H9 (cell line): ENCODE results near the gene MXRA5. TPM values are rescaled to one million over a fixed set of nuclear protein-coding genes. Genes with fewer than 3 reads are reported as not detected.
"Not testable (repeated sequence)": the region's sequence is repeated elsewhere in the genome, so short reads cannot be mapped to it uniquely, and the experiment has no call there.

ENCODE experiments used
- DNase-seq: peaks from one replicate; pipeline ENCODE4 v3.0.0-alpha.2; 2017
- H2AFZ ChIP-seq: one replicate; pipeline ENCODE4 v1.6.1; 2013; ENCODE audit warnings: mild to moderate bottlenecking, low read length, control low read depth, moderate library complexity
- H2AK5ac ChIP-seq: 2 replicates; pipeline ENCODE4 v1.6.1; 2013; ENCODE audit warnings: low read length, control low read depth, mixed read lengths; ENCODE audit not compliant: insufficient read length
- H2BK120ac ChIP-seq: one replicate; pipeline ENCODE4 v1.6.1; 2013; ENCODE audit warnings: low read depth, mild to moderate bottlenecking, low read length, control low read depth, inconsistent platforms; ENCODE audit not compliant: poor library complexity, severe bottlenecking
- H2BK12ac ChIP-seq: 2 replicates; pipeline ENCODE4 v1.6.1; 2013; ENCODE audit warnings: low read length, control low read depth, mixed read lengths, low read depth; ENCODE audit not compliant: insufficient read length
- H2BK15ac ChIP-seq: 2 replicates; pipeline ENCODE4 v1.6.1; 2013; ENCODE audit warnings: low read depth, low read length, control low read depth
- H2BK20ac ChIP-seq: one replicate; pipeline ENCODE4 v1.6.1; 2013; ENCODE audit warnings: low read depth, mild to moderate bottlenecking, low read length, control low read depth, inconsistent platforms; ENCODE audit not compliant: poor library complexity, severe bottlenecking
- H2BK5ac ChIP-seq: 2 replicates; pipeline ENCODE4 v1.6.1; 2013; ENCODE audit warnings: low read length, control low read depth, mixed read lengths; ENCODE audit not compliant: insufficient read length
- H3K14ac ChIP-seq: 2 replicates; pipeline ENCODE4 v1.6.1; 2013; ENCODE audit warnings: low read length, control low read depth; ENCODE audit not compliant: insufficient read depth
- H3K18ac ChIP-seq: 2 replicates; pipeline ENCODE4 v1.6.1; 2013; ENCODE audit warnings: low read depth, mild to moderate bottlenecking, mixed read lengths, low read length, control low read depth; ENCODE audit not compliant: insufficient read length
- H3K23ac ChIP-seq: 2 replicates; pipeline ENCODE4 v1.6.1; 2013; ENCODE audit warnings: low read length, control low read depth, mixed read lengths, low read depth; ENCODE audit not compliant: insufficient read length
- H3K23me2 ChIP-seq: 2 replicates; pipeline ENCODE4 v1.6.1; 2013; ENCODE audit warnings: low read depth, mild to moderate bottlenecking, mixed read lengths, low read length, control low read depth; ENCODE audit not compliant: insufficient read length, poor library complexity, severe bottlenecking
- H3K27ac ChIP-seq: 2 replicates; pipeline ENCODE4 v1.5.1; 2013; ENCODE audit warnings: low read length, control low read depth, mixed read lengths, low read depth; ENCODE audit not compliant: insufficient read length
- H3K27me3 ChIP-seq: 2 replicates; pipeline ENCODE4 v1.6.1; 2013; ENCODE audit warnings: low read length, control low read depth, inconsistent platforms; ENCODE audit not compliant: insufficient read depth
- H3K4ac ChIP-seq: 2 replicates; pipeline ENCODE4 v1.6.1; 2013; ENCODE audit warnings: low read depth, mild to moderate bottlenecking, control low read depth, inconsistent platforms, low read length, moderate library complexity
- H3K4me1 ChIP-seq: 2 replicates; pipeline ENCODE4 v1.6.1; 2013; ENCODE audit warnings: low read length, control low read depth, inconsistent platforms; ENCODE audit not compliant: insufficient read depth
- H3K4me2 ChIP-seq: 2 replicates; pipeline ENCODE4 v1.6.1; 2013; ENCODE audit warnings: low read length, control low read depth, mixed read lengths; ENCODE audit not compliant: insufficient read length, insufficient read depth
- H3K56ac ChIP-seq: 2 replicates; pipeline ENCODE4 v1.6.1; 2013; ENCODE audit warnings: low read depth, mild to moderate bottlenecking, mixed read lengths, low read length, control low read depth; ENCODE audit not compliant: insufficient read length
- H3K79me1 ChIP-seq: 2 replicates; pipeline ENCODE4 v1.6.1; 2013; ENCODE audit warnings: low read depth, mild to moderate bottlenecking, moderate library complexity, low read length, control low read depth, inconsistent platforms; ENCODE audit not compliant: insufficient read depth, poor library complexity, severe bottlenecking
- H3K79me2 ChIP-seq: 2 replicates; pipeline ENCODE4 v1.6.1; 2013; ENCODE audit warnings: low read length, control low read depth, inconsistent platforms; ENCODE audit not compliant: insufficient read depth
- H3K9ac ChIP-seq: 2 replicates; pipeline ENCODE4 v1.6.1; 2013; ENCODE audit warnings: low read length, control low read depth, mixed read lengths; ENCODE audit not compliant: insufficient read length; ENCODE audit errors: extremely low read depth
- H3K9me3 ChIP-seq: one replicate; pipeline ENCODE4 v1.6.1; 2013; ENCODE audit warnings: low read depth, low read length, inconsistent platforms; ENCODE audit not compliant: control insufficient read depth
- H3T11ph ChIP-seq: one replicate; pipeline ENCODE4 v1.6.1; 2013; ENCODE audit warnings: mild to moderate bottlenecking, low read length, control low read depth, inconsistent platforms
- H4K20me1 ChIP-seq: one replicate; pipeline ENCODE4 v1.6.1; 2013; ENCODE audit not compliant: control insufficient read depth, insufficient read length, insufficient read depth
- H4K5ac ChIP-seq: 2 replicates; pipeline ENCODE4 v1.6.1; 2013; ENCODE audit warnings: low read depth, mild to moderate bottlenecking, mixed read lengths, low read length, control low read depth; ENCODE audit not compliant: insufficient read length
- H4K8ac ChIP-seq: replicated peaks from 2 replicates; pipeline ENCODE4 v1.6.1; 2013; ENCODE audit warnings: low read length, control low read depth, mixed read lengths, low read depth; ENCODE audit not compliant: insufficient read length
- H4K91ac ChIP-seq: 2 replicates; pipeline ENCODE4 v1.6.1; 2013; ENCODE audit warnings: low read depth, mild to moderate bottlenecking, moderate library complexity, mixed read lengths, low read length, control low read depth; ENCODE audit not compliant: insufficient read length
- H3K27ac Mint-ChIP-seq, 3 experiments: 2 replicates in 2 of 3; 3 replicates in 1 of 3; pipeline ENCODE4 v1.8.0; 2020 to 2021; ENCODE audit warnings: mixed read lengths in 3 of 3, mild to moderate bottlenecking in 1 of 3, moderate library complexity in 1 of 3
- H3K27me3 Mint-ChIP-seq: 2 replicates; pipeline ENCODE4 v1.8.0; 2021; ENCODE audit warnings: low read depth, mild to moderate bottlenecking, moderate library complexity, mixed read lengths
- H3K36me3 Mint-ChIP-seq, 3 experiments: 2 replicates in 2 of 3; 3 replicates in 1 of 3; pipeline ENCODE4 v1.8.0; 2020 to 2021; ENCODE audit warnings: low read depth in 3 of 3, mixed read lengths in 3 of 3; ENCODE audit not compliant: insufficient read depth in 1 of 3
- H3K4me1 Mint-ChIP-seq, 2 experiments: 2 replicates each; pipeline ENCODE4 v1.8.0; 2020; ENCODE audit warnings: mixed read lengths in 2 of 2
- H3K4me3 Mint-ChIP-seq, 2 experiments: 2 replicates in 1 of 2; 3 replicates in 1 of 2; pipeline ENCODE4 v1.8.0; 2020 to 2021; ENCODE audit warnings: mild to moderate bottlenecking in 2 of 2, mixed read lengths in 2 of 2, moderate library complexity in 1 of 2
- H3K9me3 Mint-ChIP-seq, 2 experiments: 2 replicates in 1 of 2; 3 replicates in 1 of 2; pipeline ENCODE4 v1.8.0; 2020; ENCODE audit warnings: mild to moderate bottlenecking in 2 of 2, mixed read lengths in 2 of 2, moderate library complexity in 1 of 2
- CTCF ChIP-seq: fragments of 200-600 bp; sonication (generic); conservative IDR thresholded peaks from 3 replicates; pipeline ENCODE4 v1.8.0; 2021; ENCODE audit warnings: antibody characterized with exemption, mild to moderate bottlenecking
- WGBS: extraction: QIAGEN DNeasy Blood & Tissue Kit; methylation state at CpG from one replicate; pipeline ENCODE4 v1.1.7; 2013; ENCODE audit warnings: missing lambda C conversion rate, low lambda C conversion rate, mixed read lengths; ENCODE audit not compliant: insufficient read length; ENCODE audit errors: extremely low coverage; 5-methylcytosine and 5-hydroxymethylcytosine counted together
- total RNA-seq: library from RNA; stranded (reverse); gene quantifications from 2 replicates; pipeline ENCODE4 v1.2.1, GENCODE V29; 2021

The MXRA5 gene
- total RNA-seq, 1 experiment from 2014 or later: 1.0 TPM

- no peak overlapping the region for H3K4me2 ChIP-seq
- H3K56ac ChIP-seq: no peak overlapping the region
- no peaks in the 10 kb centered on the region for H3K4me1 ChIP-seq
- DNase-seq: no peak
- H3K9me3 ChIP-seq: no peaks in the 10 kb centered on the region
- H3K79me1 ChIP-seq: no peaks in the 10 kb centered on the region
- Mint-ChIP-seq H3K4me3 (no peak overlapping the region), H3K4me1 (no peaks in the 10 kb centered on the region), H3K36me3 (peaks cover 0 to 1% (median 0%) of the 10 kb centered on the region in 3 experiments; a peak in 2 of 7 replicates), H3K27ac (peak overlapping the region in 1 of 3 experiments; percentile 10; a peak in 2 of 7 replicates), H3K27me3 (no peaks in the 10 kb centered on the region; the same call in 1 of the 2 replicates), H3K9me3 (peaks cover 5 to 22% of the 10 kb centered on the region in 2 experiments)
- H3K23ac ChIP-seq: no peak overlapping the region
- H3T11ph ChIP-seq: no peak overlapping the region
- no peaks in the 10 kb centered on the region for H3K23me2 ChIP-seq
- no peak overlapping the region for H3K14ac ChIP-seq
- no peak overlapping the region for H4K91ac ChIP-seq
- no peaks in the 10 kb centered on the region for H3K79me2 ChIP-seq
- no peak overlapping the region for H3K4ac ChIP-seq
- no peak overlapping the region for H2BK20ac ChIP-seq
- no peaks in the 10 kb centered on the region for H4K20me1 ChIP-seq
- peak overlapping the region; percentile 91 for H4K5ac ChIP-seq
- H2AFZ ChIP-seq: no peak overlapping the region
- H3K18ac ChIP-seq: peak overlapping the region; percentile 21
- no peak overlapping the region for H2BK15ac ChIP-seq
- no peak for TF ChIP-seq CTCF
- no CpG with 5 or more reads among the region's 13 CpGs for WGBS
- no peak overlapping the region for H4K8ac ChIP-seq
- no peak overlapping the region for H2BK5ac ChIP-seq
- no peak overlapping the region for H3K27ac ChIP-seq
- no peaks in the 10 kb centered on the region for H3K27me3 ChIP-seq
- H2BK12ac ChIP-seq: no peak overlapping the region
- H2BK120ac ChIP-seq: no peak overlapping the region
- no peak overlapping the region for H3K9ac ChIP-seq
- H2AK5ac ChIP-seq: no peak overlapping the region
Measured at GRCh38 chrX:3377560-3377959, 31.1 kb upstream of the MXRA5 start.

GRCh38 chrX:3375878-3376508 lies 29.5 kb upstream of the MXRA5 start:
- H3K14ac ChIP-seq, H4K20me1 ChIP-seq, H3K56ac ChIP-seq, H3K4me1 Mint-ChIP-seq, H4K5ac ChIP-seq, H3K23me2 ChIP-seq, H3K27me3 Mint-ChIP-seq, H3T11ph ChIP-seq, H4K91ac ChIP-seq, DNase-seq, H2BK20ac ChIP-seq, H2AK5ac ChIP-seq, H2BK120ac ChIP-seq, H3K4me3 Mint-ChIP-seq, H3K79me1 ChIP-seq, H3K4ac ChIP-seq, H2AFZ ChIP-seq, H2BK15ac ChIP-seq, H3K23ac ChIP-seq, H3K9me3 ChIP-seq, H4K8ac ChIP-seq, H2BK12ac ChIP-seq, H3K4me1 ChIP-seq, H3K4me2 ChIP-seq, H3K36me3 Mint-ChIP-seq, H3K27me3 ChIP-seq, H3K79me2 ChIP-seq, H3K27ac ChIP-seq, H3K9ac ChIP-seq, H3K27ac Mint-ChIP-seq, H3K18ac ChIP-seq, H2BK5ac ChIP-seq: not testable (repeated sequence)
- H3K9me3 Mint-ChIP-seq: peaks cover 5 to 22% of the 10 kb centered on the region in 2 experiments
- no CpG with 5 or more reads among the region's 2 CpGs for WGBS
